Fibroblast of lung (primary cell): Measurements from ENCODE around the gene ZNF3. TPM values are rescaled to one million over a fixed set of nuclear protein-coding genes. Genes with fewer than 3 reads are reported as not detected.
A peak's percentile ranks its signal among the peaks of the same experiment; 100 is the strongest.

Experiments used
- DNase-seq, 2 donors: peaks; one replicate each; pipeline versions ENCODE4 v3.0.0 to v3.0.0-alpha.2; 2010; ENCODE audit warnings: low read depth in 2 of 2
- H2AFZ ChIP-seq: 2 replicates; pipeline ENCODE4 v1.5.1; 2012; ENCODE audit warnings: low read length, control low read depth, inconsistent platforms
- H3K27ac ChIP-seq: 2 replicates; pipeline ENCODE4 v1.5.1; 2011; ENCODE audit warnings: low read length, control low read depth; ENCODE audit not compliant: insufficient read depth
- H3K27me3 ChIP-seq: 2 replicates; pipeline ENCODE4 v1.5.1; 2011; ENCODE audit warnings: mild to moderate bottlenecking, low read length; ENCODE audit not compliant: control insufficient read depth, insufficient read depth
- H3K36me3 ChIP-seq: 2 replicates; pipeline ENCODE4 v1.5.1; 2011; ENCODE audit warnings: low read length; ENCODE audit not compliant: control insufficient read depth, insufficient read depth
- H3K4me1 ChIP-seq: 2 replicates; pipeline ENCODE4 v1.5.1; 2011; ENCODE audit warnings: low read length; ENCODE audit not compliant: control insufficient read depth, insufficient read depth; ENCODE audit errors: extremely low read depth
- H3K4me2 ChIP-seq: 2 replicates; pipeline ENCODE4 v1.5.1; 2011; ENCODE audit warnings: low read length, control low read depth; ENCODE audit not compliant: insufficient read depth; ENCODE audit errors: extremely low read depth
- H3K4me3 ChIP-seq, 4 experiments: fragments of 200-600 bp in 1 of 4; sonication (generic) in 1 of 4; replicated peaks in 1 of 4; 2 replicates each; pipeline ENCODE4 v1.5.1; 2011 to 2016; ENCODE audit warnings: low read length in 4 of 4, low read depth in 3 of 4, mild to moderate bottlenecking in 3 of 4, control low read depth in 2 of 4, inconsistent platforms in 1 of 4, mixed read lengths in 1 of 4; ENCODE audit not compliant: insufficient read depth in 1 of 4; ENCODE audit errors: control extremely low read depth in 1 of 4
- H3K79me2 ChIP-seq: 2 replicates; pipeline ENCODE4 v1.5.1; 2012; ENCODE audit warnings: mild to moderate bottlenecking, low read length, inconsistent platforms; ENCODE audit not compliant: control insufficient read depth, insufficient read depth
- H3K9ac ChIP-seq: 2 replicates; pipeline ENCODE4 v1.5.1; 2011; ENCODE audit warnings: mild to moderate bottlenecking, low read length, control low read depth; ENCODE audit not compliant: insufficient read depth
- H3K9me3 ChIP-seq: 2 replicates; pipeline ENCODE4 v1.5.1; 2012; ENCODE audit warnings: low read depth, low read length; ENCODE audit not compliant: control insufficient read depth, insufficient read depth
- H4K20me1 ChIP-seq: 2 replicates; pipeline ENCODE4 v1.5.1; 2011; ENCODE audit warnings: low read length; ENCODE audit not compliant: control insufficient read depth, insufficient read depth; ENCODE audit errors: extremely low read depth
- CTCF ChIP-seq, 2 donors: IDR thresholded peaks in 1 of 2; conservative IDR thresholded peaks in 1 of 2; 1 replicate in 1 of 2; 2 replicates in 1 of 2; pipeline ENCODE4 v1.5.1; 2011 to 2012; ENCODE audit warnings: low read length in 2 of 2, control low read depth in 1 of 2, inconsistent platforms in 1 of 2, low read depth in 1 of 2, mild to moderate bottlenecking in 1 of 2
- EZH2 ChIP-seq: IDR thresholded peaks from 2 replicates; pipeline ENCODE4 v1.5.1; 2012; ENCODE audit warnings: low read length, control low read depth, mild to moderate bottlenecking; ENCODE audit errors: missing control alignments
- polyA plus RNA-seq, 2 donors: library from polyadenylated mRNA; depleted of rRNA in 1 of 2; stranded (reverse) in 1 of 2; unstranded in 1 of 2; fragments of >200 nt; gene quantifications; 2 replicates each; pipeline ENCODE4 v1.2.1, GENCODE V29; 2011 to 2012; ENCODE audit warnings: missing spikeins in 1 of 2
- total RNA-seq: library from RNA; depleted of rRNA; stranded (reverse); fragments of >200 nt; gene quantifications from 2 replicates; pipeline ENCODE4 v1.2.1, GENCODE V29; 2014

ZNF3 gene
- total and polyA plus RNA-seq, 2 donors (not counting 1 experiment from before 2014, with no cell fraction given): 19.7 to 26.8 TPM

GRCh38 chr7:100095704-100096103 lies 14.2 kb upstream of the ZNF3 start:
- H3K4me2 ChIP-seq: no peak overlapping the region
- no peaks in the 10 kb centered on the region for H3K27me3 ChIP-seq
- no peak overlapping the region for H3K4me3 ChIP-seq
- H3K27ac ChIP-seq: no peak overlapping the region
- peaks cover 62% of the 10 kb centered on the region for H3K36me3 ChIP-seq
- peaks cover 4% of the 10 kb centered on the region for H3K4me1 ChIP-seq
- no peaks in the 10 kb centered on the region for H4K20me1 ChIP-seq
- H3K9ac ChIP-seq: no peak overlapping the region
- no peak overlapping the region for H2AFZ ChIP-seq
- H3K9me3 ChIP-seq: no peaks in the 10 kb centered on the region
- DNase-seq: no peak
- TF ChIP-seq EZH2 (no peak), CTCF (conservative IDR thresholded peaks at IDR 0.05 in 1 of 2, IDR thresholded peaks at IDR 0.05 in 1 of 2; ENCODE audit: low read depth in 1 of 2, low read length in 2 of 2) (no peak)
- peaks cover 40% of the 10 kb centered on the region for H3K79me2 ChIP-seq

- Histone ChIP-seq H2AFZ (no peak overlapping the region), H3K9me3 (no peaks in the 10 kb centered on the region), H3K27me3 (no peaks in the 10 kb centered on the region), H3K4me3 (no peak overlapping the region), H3K36me3 (peaks cover 65% of the 10 kb centered on the region), H3K79me2 (peaks cover 43% of the 10 kb centered on the region), H4K20me1 (no peaks in the 10 kb centered on the region), H3K4me1 (peaks cover 6% of the 10 kb centered on the region), H3K27ac (no peak overlapping the region), H3K4me2 (no peak overlapping the region), H3K9ac (no peak overlapping the region)
- no peak for DNase-seq
- no peak for TF ChIP-seq CTCF (conservative IDR thresholded peaks at IDR 0.05 in 1 of 2, IDR thresholded peaks at IDR 0.05 in 1 of 2; ENCODE audit: low read depth in 1 of 2, low read length in 2 of 2)
- no peak for TF ChIP-seq EZH2
These were observed 13.8 kb upstream of the ZNF3 start for GRCh38 chr7:100095289-100095688.

- H3K4me1 ChIP-seq: peaks cover 13% of the 10 kb centered on the region
- no peak overlapping the region for H3K9ac ChIP-seq
- DNase-seq: no peak
- H3K27ac ChIP-seq: peak overlapping the region; percentile 53
- H2AFZ ChIP-seq: no peak overlapping the region
- no peaks in the 10 kb centered on the region for H3K27me3 ChIP-seq
- H3K9me3 ChIP-seq: no peaks in the 10 kb centered on the region
- H3K36me3 ChIP-seq: peaks cover 63% of the 10 kb centered on the region
- no peak for TF ChIP-seq EZH2
- TF ChIP-seq CTCF (conservative IDR thresholded peaks at IDR 0.05 in 1 of 2, IDR thresholded peaks at IDR 0.05 in 1 of 2; ENCODE audit: low read depth in 1 of 2, low read length in 2 of 2): no peak
- H4K20me1 ChIP-seq: no peaks in the 10 kb centered on the region
- peaks cover 37% of the 10 kb centered on the region for H3K79me2 ChIP-seq
- no peak overlapping the region for H3K4me3 ChIP-seq
- H3K4me2 ChIP-seq: no peak overlapping the region
These were observed 12.5 kb upstream of the ZNF3 start for GRCh38 chr7:100093925-100094486.
